Natural killer cell (primary cell): Measurements from ENCODE around the gene SLX4. TPM values are rescaled to one million over a fixed set of nuclear protein-coding genes. Genes with fewer than 3 reads are reported as not detected.

ENCODE experiments used
- ATAC-seq, 3 donors: fragments of 150-1000 bp in 2 of 3; fragments of 200-7000 bp in 1 of 3; cut with Tn5 transposase; 1 replicate in 1 of 3; 2 replicates in 2 of 3; pipeline ENCODE4 v1.10.0; 2021; ENCODE audit warnings: mild to moderate bottlenecking in 2 of 3, moderate library complexity in 2 of 3
- DNase-seq, 2 donors: peaks; one replicate each; pipeline versions ENCODE4 v3.0.0 to v3.0.0-alpha.2; 2013 to 2021; ENCODE audit warnings: mixed read lengths in 1 of 2
- H3K27ac ChIP-seq: one replicate; pipeline ENCODE4 v1.5.1; 2013; ENCODE audit warnings: mild to moderate bottlenecking, low read length
- H3K27me3 ChIP-seq: one replicate; pipeline ENCODE4 v1.6.1; 2013; ENCODE audit warnings: low read length; ENCODE audit not compliant: control insufficient read depth, insufficient read depth
- H3K36me3 ChIP-seq: one replicate; pipeline ENCODE4 v1.6.1; 2013; ENCODE audit warnings: low read length; ENCODE audit not compliant: control insufficient read depth, insufficient read depth
- H3K4me1 ChIP-seq: one replicate; pipeline ENCODE4 v1.6.1; 2013; ENCODE audit warnings: low read length; ENCODE audit not compliant: control insufficient read depth, insufficient read depth
- H3K4me3 ChIP-seq: one replicate; pipeline ENCODE4 v1.5.1; 2013; ENCODE audit warnings: low read length
- H3K9me3 ChIP-seq: one replicate; pipeline ENCODE4 v1.6.1; 2013; ENCODE audit warnings: low read length; ENCODE audit not compliant: control insufficient read depth, insufficient read depth
- H3K27ac Mint-ChIP-seq, 2 donors: one replicate each; pipeline ENCODE4 v1.8.0; 2022; ENCODE audit warnings: mild to moderate bottlenecking in 2 of 2, mixed read lengths in 2 of 2, moderate library complexity in 1 of 2
- H3K27me3 Mint-ChIP-seq, 2 donors: one replicate each; pipeline ENCODE4 v1.8.0; 2022; ENCODE audit warnings: low read depth in 2 of 2, mixed read lengths in 2 of 2
- H3K36me3 Mint-ChIP-seq: one replicate; pipeline ENCODE4 v1.8.0; 2022; ENCODE audit warnings: mixed read lengths
- H3K4me1 Mint-ChIP-seq, 2 donors: one replicate each; pipeline ENCODE4 v1.8.0; 2022; ENCODE audit warnings: mixed read lengths in 2 of 2
- H3K4me3 Mint-ChIP-seq: one replicate; pipeline ENCODE4 v1.8.0; 2022; ENCODE audit warnings: mild to moderate bottlenecking, moderate library complexity, mixed read lengths
- H3K9me3 Mint-ChIP-seq, 2 donors: one replicate each; pipeline ENCODE4 v1.8.0; 2022; ENCODE audit warnings: mixed read lengths in 2 of 2
- CTCF ChIP-seq: fragments of 200-600 bp; IDR thresholded peaks from one replicate; pipeline ENCODE4 v1.8.0; 2022; ENCODE audit warnings: antibody characterized with exemption
- WGBS: methylation state at CpG from one replicate; pipeline ENCODE4 v1.1.7; 2013; ENCODE audit warnings: missing lambda C conversion rate; ENCODE audit not compliant: insufficient coverage; 5-methylcytosine and 5-hydroxymethylcytosine counted together
- intact Hi-C: fragments of 100-400 bp; cut with micrococcal nuclease; formaldehyde crosslinking; loops from one replicate; pipeline ENCODE4 v1.14.2; 2022
- total RNA-seq, 4 donors: library from RNA; stranded (reverse); fragments of 120-200 nt in 1 of 4; gene quantifications; one replicate each; pipeline versions ENCODE4 v1.2.3 to v1.2.4, GENCODE V29; 2013 to 2022

The SLX4 gene
- total RNA-seq, 3 donors from 2014 or later (not counting 1 experiment from before 2014, with no cell fraction given): 13.5 to 18.6 (median 15.5) TPM

- DNase-seq: no peak
- no peak for TF ChIP-seq CTCF
- Histone ChIP-seq H3K36me3 (peaks cover 67% of the 10 kb centered on the region), H3K4me1 (no peaks in the 10 kb centered on the region), H3K27me3 (no peaks in the 10 kb centered on the region), H3K9me3 (no peaks in the 10 kb centered on the region), H3K4me3 (no peak overlapping the region), H3K27ac (no peak overlapping the region)
- intact Hi-C loops: no loop called here
- ATAC-seq: no peak
- Mint-ChIP-seq H3K4me3 (no peak overlapping the region), H3K27me3 (no peaks in the 10 kb centered on the region), H3K4me1 (peaks cover 4 to 5% of the 10 kb centered on the region in 2 donors), H3K36me3 (no peaks in the 10 kb centered on the region), H3K9me3 (no peaks in the 10 kb centered on the region), H3K27ac (no peak overlapping the region)
- 96% methylated on average over 43 of the region's 43 CpGs for WGBS
Measured at GRCh38 chr16:3564130-3564888, 47.1 kb downstream of the SLX4 start.

- intact Hi-C loops: no loop called here
- Mint-ChIP-seq H3K27ac (no peak overlapping the region), H3K4me1 (peaks cover 4 to 5% of the 10 kb centered on the region in 2 donors), H3K4me3 (no peak overlapping the region), H3K27me3 (no peaks in the 10 kb centered on the region), H3K36me3 (no peaks in the 10 kb centered on the region), H3K9me3 (no peaks in the 10 kb centered on the region)
- no peak for TF ChIP-seq CTCF
- 98% methylated on average over 29 of the region's 29 CpGs for WGBS
- no peaks in the 10 kb centered on the region for H3K4me1 ChIP-seq
- H3K27me3 ChIP-seq: no peaks in the 10 kb centered on the region
- no peak overlapping the region for H3K4me3 ChIP-seq
- peaks cover 74% of the 10 kb centered on the region for H3K36me3 ChIP-seq
- H3K9me3 ChIP-seq: no peaks in the 10 kb centered on the region
- DNase-seq (no peak), ATAC-seq (no peak)
- H3K27ac ChIP-seq: no peak overlapping the region
Measured at GRCh38 chr16:3562914-3563480, 48.4 kb downstream of the SLX4 start.

- DNase-seq: no peak
- ATAC-seq: no peak
- H3K9me3 Mint-ChIP-seq: no peaks in the 10 kb centered on the region
- H3K4me3 Mint-ChIP-seq: no peak overlapping the region
- no peaks in the 10 kb centered on the region for H3K27me3 Mint-ChIP-seq
- TF ChIP-seq CTCF: no peak
- no peaks in the 10 kb centered on the region for H3K27me3 ChIP-seq
- H3K4me1 Mint-ChIP-seq: peaks cover 4 to 5% of the 10 kb centered on the region in 2 donors
- peaks cover 82% of the 10 kb centered on the region for H3K36me3 ChIP-seq
- no peaks in the 10 kb centered on the region for H3K9me3 ChIP-seq
- no peak overlapping the region for H3K4me3 ChIP-seq
- no peaks in the 10 kb centered on the region for H3K4me1 ChIP-seq
- intact Hi-C loops: no loop called here
- no peaks in the 10 kb centered on the region for H3K36me3 Mint-ChIP-seq
- no peak overlapping the region for H3K27ac Mint-ChIP-seq
- 95% methylated on average over 15 of the region's 15 CpGs for WGBS
- H3K27ac ChIP-seq: no peak overlapping the region
Measured at GRCh38 chr16:3561626-3562025, 49.8 kb downstream of the SLX4 start.
